HG02852 (cell line): Measurements from ENCODE around the gene DPP6.

Source experiments
- ATAC-seq: cut with Tn5 transposase; IDR thresholded peaks from one replicate; pipeline ENCODE4 v1.9.1; 2021; ENCODE audit warnings: mild to moderate bottlenecking, moderate library complexity; ENCODE audit not compliant: unreplicated experiment

DPP6 gene

DNA sequence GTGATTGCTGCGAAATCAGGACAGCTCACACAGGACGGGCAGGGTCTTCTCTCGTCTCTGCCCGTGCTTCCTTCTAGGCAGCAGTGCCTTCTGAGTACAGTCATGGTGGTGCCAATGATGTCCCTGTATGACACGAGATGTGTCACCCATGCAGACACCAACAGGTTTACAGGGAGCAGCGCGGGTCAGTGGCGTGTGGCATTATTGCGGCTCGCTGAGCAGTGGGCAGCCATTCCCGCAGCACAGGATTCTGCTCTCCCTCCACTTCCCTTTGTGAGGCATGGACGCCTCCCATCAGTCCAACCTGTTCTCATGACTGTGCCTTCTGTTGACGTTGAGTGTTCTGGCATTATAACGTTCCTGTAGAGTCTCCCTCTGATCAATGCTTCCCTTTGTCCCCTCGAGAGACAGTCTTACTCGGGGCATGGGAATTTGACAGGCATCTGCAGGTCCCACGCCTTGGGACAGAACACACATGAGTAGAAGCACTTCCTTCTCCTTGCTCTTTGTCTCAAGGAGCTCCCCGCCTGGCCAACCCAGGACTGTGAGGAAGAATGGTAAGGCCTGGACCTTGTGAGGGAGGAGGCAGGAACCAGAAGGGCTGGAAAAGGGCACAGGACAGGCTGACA lies 731.2 kb downstream of the DPP6 start:
- ATAC-seq: no peak

DNA sequence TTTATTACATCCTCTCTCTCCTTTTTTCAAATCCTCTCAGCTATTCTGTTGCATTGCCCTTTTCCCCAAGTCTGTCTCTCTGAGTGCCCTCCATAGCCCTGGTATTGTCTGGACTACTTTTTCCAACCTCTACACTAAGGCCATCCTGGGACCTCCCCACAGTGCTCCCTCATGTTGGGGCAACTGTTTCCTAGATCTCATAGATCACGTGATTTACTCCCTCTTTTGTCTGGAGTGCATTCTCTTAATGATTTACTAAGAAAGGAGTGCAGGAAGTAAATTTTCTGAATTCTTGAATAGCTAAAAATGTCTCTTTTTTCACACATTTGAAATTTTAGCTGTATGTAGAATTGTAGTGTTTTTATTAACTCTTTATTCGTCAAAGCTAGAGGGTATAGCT lies 733.7 kb downstream of the DPP6 start:
- no peak for ATAC-seq

DNA sequence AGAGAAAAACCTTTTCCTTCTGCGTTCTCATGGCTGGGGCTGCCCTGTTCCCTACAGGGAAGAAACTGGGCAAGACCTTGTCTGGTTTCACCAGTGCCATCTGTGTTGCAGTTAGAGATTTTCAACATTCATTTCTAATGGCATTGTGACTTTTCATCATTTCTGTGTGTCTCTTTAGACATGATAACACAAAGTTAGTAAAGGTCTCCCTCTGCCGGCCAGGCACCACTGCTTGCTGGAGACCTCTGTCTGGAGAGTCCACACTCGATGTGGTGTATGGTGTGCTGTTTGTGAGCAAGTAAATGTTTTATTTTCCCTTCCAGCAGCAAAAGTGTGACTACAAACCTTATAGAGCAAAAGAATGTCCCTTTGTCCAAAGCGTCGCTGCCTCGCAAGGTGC lies 737.2 kb downstream of the DPP6 start:
- ATAC-seq: no peak

DNA sequence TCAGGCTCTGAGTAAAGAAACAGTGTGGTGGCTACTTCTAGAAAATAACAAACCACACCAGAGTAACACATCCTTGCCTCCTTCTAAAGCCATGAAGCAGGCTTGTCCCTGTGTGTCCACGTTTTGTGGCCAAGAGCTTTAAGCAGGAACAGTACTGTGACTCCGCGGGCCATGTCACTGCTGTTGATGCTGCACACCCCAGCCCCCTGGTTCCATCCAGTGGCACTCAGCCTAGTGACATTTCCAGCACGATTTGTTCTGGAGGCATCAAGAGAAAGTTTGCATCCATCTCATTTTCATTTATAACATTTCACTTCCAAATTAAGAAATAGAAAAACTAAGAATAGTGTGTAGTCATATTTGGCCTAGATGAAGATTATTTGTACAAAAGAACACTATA lies 739.4 kb downstream of the DPP6 start:
- ATAC-seq: no peak

DNA sequence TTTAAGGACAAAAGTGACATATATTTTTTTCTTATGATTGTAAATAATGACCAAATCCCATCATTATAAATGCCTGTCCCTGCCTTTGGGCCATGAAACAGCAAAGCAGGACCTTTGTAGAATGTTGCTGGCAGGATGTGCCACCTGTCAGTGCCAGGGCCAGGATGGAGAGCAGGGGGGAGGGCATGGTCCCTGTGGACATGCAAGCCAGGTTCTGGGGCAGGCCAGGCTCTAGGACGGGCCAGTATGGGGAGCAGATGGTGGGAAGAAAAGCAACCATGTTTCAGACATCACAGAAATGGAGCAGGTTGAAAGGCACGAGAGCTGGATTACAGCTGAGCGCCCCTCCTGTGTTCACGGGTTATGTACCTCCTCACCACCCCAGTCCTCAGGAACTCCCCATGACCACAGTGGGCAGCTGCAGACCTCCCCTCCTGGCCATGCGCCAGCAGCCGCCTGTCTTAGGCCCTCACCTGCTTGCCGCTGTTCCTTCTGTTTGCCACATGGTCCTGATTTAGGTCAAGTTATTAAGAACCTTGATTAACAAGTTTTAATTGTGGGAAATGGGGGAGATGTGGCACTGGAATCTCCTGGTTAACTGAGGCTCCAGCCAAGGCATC lies 740.3 kb downstream of the DPP6 start:
- no peak for ATAC-seq

DNA sequence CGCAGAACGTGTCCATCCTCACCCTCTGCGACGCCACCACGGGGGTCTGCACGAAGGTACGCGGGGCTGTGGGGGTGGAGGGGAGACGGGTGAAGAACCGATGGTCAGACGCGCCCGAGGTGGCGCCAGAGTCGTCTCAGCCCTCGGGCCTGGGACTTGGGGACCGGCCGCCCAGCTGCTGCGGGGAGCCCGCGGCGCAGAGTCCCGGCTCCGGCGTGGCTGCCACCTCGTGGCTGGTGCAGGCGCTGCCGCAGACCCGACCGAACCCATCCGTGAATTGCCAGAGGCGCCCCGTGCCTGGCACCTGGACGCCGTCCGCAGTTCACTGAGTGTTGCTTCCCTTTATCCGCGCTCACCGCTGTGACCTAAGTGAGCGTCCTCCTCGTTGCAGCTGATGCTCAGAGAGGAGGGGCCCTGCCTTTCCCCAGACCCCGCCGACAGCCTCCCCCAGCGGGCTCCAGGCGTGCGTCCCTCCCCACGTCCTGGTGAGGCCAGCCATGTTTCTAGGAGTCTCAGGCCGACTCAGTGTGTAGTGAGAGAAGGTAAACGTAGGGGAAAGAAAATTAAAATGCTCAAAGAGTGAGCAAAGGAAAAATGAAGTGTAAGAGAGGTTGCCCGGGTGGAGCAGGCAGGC lies 742.1 kb downstream of the DPP6 start:
- ATAC-seq: no peak

DNA sequence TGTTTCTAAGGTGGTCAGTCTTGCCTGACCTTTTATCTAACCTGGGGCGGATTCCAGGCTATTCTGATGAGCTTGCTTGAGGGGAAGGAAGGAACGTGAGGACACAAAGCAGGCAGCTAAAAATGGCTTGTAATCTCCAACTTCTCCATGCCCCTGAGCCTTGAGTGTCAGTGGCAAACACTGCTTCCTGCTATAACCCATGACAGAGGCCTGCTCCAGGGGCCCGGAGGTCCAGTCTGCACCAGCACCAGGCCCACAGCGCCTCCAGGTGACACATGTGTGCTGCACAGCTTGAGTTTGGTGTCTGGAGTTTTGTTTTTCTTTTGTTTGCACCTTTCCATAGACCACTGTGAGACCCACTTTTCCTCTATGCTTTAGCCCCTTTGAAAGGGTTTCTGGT lies 742.8 kb downstream of the DPP6 start:
- no peak for ATAC-seq

DNA sequence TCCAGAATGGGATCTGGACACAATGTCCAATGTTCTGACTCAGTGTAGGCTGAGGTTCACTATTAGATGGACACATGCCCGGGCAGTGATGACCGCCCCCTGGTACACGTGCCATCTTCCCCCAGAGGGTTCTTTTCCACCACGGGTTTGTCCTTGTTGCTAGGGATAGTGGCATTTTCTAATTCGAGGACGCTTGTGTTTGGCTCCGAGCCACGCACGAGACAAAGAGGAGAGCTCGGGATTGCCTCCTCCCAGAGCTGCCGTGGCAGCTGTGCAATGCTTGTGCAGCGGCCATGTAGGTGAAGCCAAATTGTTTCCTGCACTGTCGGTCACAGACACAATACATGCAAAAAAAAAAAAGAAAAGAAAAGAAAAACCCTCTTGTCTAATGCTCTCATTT lies 743.2 kb downstream of the DPP6 start:
- ATAC-seq: no peak

DNA sequence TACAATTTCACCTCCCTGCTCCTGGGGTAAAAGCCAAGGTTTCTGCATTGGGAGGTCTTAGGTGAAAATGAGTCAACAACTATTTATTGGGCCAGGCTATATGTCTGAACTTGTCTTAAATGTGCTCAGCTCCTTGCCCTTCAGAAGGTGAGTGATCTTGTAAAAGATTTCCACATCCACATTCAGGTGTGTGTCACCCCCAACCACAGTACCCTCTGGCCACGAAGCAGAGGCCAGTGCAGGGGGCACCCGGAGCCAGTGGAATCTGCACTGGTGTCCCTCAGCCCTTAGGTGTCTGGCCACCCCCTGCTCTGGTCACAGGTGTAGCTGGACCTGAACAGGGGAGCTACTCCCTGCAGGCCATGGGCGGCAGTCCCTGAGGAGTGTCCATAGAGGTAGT lies 752.3 kb downstream of the DPP6 start:
- no peak for ATAC-seq

DNA sequence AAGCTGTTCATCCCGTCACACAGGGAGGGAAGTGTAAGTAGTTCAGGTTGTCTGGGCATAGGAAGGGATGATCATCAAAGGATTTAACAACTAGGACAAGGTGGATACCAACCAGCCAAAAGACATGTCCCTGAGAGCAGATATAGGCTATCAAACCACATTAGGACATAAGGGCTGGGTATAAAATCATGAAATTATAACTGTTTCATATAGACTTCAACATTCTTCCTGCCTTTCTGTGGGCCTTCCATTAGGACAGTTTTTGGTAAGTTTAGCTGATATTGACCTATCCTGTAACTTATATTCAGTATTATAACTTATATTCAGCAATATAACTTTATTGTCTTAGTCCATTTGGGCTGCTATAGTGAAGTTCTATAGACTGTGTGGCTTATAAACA lies 759.8 kb downstream of the DPP6 start:
- no peak for ATAC-seq

DNA sequence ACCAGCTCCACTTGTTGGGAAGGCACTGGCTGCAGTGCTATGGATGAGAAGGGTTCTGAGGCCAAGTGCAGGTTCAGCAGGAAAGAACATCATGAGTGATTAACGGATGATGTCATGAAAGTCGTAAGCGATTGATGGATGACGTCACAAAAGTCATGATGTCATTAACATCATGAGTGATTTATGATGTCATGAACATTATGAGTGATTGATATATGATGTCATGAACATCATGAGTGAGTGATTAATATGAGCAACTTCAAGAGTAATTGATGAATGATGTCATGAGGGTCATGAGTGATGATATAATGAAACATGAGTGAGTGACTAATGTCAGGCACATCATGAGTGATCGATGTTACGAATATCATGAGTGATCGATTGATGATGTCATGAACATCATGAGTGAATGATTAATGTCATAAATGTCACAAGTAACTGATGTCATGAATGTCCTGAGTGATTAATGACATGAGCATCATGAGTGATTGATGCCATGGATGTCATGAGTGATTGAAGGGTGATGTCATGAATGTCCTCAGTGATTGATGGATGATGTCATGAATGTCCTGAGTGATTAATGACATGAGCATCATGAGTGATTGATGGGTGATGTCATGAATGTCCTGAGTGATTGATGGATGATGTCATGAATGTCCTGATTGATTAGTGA lies 765.2 kb downstream of the DPP6 start:
- no peak for ATAC-seq

DNA sequence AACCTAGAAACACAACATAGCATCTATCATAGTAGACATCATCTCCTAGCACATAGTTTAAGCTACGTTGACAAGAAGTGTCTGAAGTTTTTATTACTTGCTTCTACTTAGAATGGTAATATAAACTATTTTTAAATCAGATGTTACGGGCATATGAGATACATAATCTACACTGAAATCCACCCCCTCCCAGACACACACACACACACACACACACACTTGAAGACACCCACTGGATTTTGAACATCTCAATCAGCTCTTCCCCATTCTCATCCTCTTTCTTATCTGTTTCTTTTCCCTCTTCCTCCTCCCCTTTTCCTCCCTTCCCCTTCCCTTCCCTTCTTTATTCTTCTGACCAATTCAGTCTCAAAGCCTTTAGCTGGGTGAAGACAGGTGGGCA lies 774.8 kb downstream of the DPP6 start:
- no peak for ATAC-seq

DNA sequence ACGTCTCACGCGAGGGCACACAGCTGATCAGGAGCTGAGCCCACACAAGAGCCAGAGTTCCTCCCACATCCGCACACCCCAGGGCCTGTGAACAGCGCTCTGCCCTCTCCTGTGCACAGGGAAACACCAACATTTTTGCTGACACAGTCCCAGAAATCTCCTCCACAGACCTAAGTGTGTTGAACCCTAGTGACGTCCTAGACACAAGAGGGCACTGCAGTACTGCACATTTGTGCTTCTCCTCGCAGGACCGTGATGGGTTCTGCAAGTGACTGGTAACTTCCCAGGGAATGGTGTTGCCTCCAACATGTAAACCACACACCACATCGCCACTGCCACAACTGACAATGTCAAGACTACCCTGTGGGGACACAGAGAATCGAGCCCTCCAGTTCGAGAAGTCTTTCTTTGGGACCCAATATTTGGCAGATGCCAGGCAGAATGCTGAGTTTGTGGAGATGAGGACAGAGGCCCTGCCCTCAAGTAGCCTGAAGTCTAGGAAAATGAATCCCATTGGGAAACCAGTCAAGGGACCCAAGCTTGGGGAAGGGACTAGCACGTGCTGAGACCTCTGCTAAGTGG lies 780.5 kb downstream of the DPP6 start:
- no peak for ATAC-seq

DNA sequence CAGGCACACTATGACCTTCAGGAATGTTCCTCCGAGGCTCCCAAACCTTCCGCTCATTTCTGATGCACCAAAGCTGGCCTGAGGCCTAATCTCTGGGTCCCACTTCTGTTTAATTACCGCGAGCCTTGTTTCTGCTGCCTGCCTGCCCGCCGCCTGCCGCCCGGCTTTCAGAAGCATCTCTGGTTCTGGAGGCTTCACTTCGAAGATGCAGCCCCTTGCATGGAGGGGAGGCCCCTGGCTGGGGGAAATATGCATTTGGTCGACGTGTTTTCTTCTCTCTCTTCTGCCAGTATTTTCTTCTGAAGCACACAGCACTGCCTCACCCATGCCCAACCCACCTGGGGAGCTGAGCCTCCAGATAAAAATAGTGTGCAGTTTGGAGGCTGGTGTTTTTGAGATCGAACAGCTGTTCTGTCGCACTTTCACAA lies 783.8 kb downstream of the DPP6 start:
- ATAC-seq: no peak

DNA sequence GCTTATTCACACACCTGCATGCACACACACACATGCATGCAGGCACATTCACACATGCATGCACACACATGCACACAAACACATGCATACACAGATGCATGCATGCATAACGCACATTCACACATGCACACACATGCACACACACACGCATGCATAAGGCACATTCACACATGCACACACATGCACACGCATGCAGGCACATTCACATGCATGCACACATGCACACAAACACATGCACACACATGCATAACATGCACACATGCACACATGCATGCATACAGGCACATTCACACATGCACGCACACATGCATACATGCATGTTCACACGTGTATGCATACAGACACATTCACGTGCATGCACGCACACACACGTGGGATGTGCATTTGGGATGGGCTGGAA lies 784.9 kb downstream of the DPP6 start:
- no peak for ATAC-seq

DNA sequence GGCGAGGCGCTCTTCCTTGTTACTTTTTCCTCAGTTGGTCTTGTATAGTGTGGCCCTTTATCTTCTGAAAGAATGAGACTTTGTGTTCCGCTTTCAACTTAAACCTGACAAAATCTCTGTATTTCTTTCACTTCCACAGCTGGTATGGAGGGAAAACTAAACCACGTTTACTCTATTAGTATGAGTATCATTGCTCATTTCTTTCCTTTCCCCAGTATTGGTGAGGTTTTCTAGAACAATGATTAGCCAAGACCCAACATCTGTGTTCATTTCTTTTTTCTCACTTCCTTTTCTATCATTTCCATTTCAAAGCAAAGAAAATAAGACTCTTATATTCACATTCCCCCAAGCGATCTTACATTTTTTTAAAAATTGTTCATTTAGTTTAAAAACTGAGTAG lies 785.4 kb downstream of the DPP6 start:
- peak; percentile 86 for ATAC-seq

DNA sequence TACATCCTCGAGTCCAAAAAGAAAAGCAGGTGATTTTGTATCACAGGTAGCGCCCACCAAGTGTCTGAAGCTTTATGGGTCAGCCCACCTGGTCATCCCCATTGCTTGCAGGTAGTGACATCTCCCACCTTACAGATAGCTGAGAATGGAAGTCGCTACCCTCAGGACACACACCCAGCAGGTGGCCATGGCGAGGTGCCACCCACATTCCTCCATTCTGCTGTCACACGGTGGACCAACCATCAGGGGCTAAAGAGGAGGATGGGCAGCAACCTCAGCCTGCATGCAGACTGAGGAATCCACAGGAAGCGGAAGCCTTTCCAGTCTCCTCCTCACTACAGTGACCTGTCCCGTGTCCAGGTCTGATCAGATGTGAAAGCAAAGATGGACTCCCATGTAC lies 787.9 kb downstream of the DPP6 start:
- ATAC-seq: no peak

DNA sequence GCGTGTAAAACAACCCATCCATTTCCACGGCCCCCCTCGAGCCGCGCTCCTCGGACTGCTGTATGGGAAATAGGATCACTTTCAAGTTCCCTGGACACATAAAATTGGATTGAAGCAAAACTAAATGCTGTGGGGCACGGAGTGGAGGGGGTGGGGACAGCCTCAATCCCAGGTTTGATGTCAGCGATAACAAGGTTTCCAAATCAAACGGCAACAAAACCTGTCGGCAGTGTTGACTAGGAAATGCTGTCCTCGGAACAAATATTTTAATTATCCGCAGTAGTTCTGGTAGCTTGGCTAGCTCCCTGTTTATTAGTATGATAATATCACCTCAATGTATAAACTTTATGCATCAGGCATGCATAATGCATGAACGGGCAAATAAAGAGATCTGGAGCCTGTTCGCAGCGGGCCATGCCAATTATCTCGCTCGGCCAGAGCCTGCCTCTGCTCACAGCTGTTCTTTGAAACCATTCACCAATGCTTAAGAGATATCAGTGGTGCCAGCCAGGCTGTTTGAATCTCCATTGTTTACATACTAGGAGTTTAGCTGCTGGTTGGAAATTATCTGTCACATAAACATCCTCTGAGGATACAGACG lies 789.6 kb downstream of the DPP6 start:
- ATAC-seq: no peak

DNA sequence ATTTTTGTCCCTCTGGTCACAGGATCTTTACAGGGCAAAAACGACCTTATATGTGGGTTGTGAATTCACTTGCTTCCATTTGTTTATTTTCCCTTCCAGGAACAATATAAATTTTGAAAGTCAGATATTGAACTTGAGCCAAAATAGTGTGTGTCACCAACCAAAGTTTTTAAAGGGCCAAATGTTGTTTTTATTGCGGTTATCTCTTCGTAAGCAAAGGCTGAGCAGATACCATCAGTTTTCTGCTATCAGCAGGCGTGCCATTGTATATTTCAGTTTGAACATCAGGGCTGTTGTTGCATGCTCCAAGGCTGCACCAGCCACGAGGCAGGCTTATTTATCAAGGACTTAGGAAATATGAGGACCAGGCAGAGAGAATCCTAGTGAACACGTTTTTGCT lies 790.4 kb downstream of the DPP6 start:
- no peak for ATAC-seq

DNA sequence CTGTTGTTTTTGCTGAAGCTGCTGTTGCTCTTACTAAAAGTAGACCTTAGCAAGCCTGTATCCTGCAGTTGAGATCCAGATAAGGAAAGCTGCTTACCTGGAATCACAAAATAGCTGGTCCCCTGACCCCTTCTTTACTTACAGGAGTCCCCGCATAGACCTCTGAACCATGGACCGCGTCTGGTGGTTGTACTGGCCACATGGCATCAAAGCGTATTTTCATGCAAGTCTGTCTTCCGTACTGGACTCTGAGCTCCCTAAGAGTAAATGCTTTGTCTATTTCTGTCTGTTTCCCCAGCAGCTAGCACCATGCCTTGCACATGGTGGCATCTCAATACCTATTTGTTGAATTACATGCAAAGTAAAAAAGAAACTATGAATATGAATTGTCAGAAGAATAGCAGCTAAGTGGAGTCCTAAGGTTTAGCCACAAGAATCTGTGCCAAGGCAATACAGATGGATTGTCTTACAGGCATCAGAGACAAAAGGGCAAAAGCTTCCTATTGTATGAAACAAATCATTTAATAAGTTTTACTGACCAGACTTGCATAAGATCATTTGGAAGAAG lies 791.6 kb downstream of the DPP6 start:
- ATAC-seq: no peak

DNA sequence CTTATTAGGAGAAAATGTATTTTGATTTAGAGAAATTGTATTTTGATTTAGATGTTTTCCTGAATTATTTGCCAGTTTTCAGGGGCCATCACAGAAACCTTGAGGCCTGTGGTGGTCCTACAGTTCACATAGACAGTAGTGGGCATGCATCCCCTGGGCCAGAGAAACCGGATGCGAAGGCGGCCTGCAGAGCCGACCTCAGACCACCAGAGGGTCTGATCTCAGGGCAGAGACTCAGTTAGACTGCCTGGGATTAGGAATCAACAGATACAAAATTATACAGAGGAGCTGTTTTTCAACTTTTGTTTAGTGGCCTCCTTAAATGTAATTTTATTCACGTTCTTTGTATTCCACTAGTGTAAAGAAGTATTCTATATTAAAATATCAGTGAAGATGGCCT lies 792.3 kb downstream of the DPP6 start:
- no peak for ATAC-seq
